Lower leg skin (tissue), 3 donors: Measurements from ENCODE around the gene PTHLH.

Experiments
- CTCF ChIP-seq, 3 donors: fragments of 450-650 bp; IDR thresholded peaks; one replicate each; pipeline ENCODE4 v1.5.1; 2016; ENCODE audit warnings: antibody characterized with exemption in 3 of 3, mild to moderate bottlenecking in 3 of 3, moderate library complexity in 2 of 3
- POLR2A ChIP-seq, 2 donors: fragments of 450-650 bp; IDR thresholded peaks; one replicate each; pipeline ENCODE4 v1.6.1; 2016 to 2017; ENCODE audit warnings: antibody characterized with exemption in 2 of 2, mild to moderate bottlenecking in 1 of 2, moderate library complexity in 1 of 2

GRCh38 chr12:27996761-27997160 is 24.2 kb upstream of the PTHLH start:
- no peak for TF ChIP-seq CTCF (IDR thresholded peaks at IDR 0.05)
- no peak for TF ChIP-seq POLR2A (IDR thresholded peaks at IDR 0.05)
